GDM1 (cell line): Measurements from ENCODE around the gene LRRC55.

Experiments
- DNase-seq: peaks from one replicate; lab custom pipeline; 2025; lab: John Stamatoyannopoulos, UW

The LRRC55 gene, protein sequence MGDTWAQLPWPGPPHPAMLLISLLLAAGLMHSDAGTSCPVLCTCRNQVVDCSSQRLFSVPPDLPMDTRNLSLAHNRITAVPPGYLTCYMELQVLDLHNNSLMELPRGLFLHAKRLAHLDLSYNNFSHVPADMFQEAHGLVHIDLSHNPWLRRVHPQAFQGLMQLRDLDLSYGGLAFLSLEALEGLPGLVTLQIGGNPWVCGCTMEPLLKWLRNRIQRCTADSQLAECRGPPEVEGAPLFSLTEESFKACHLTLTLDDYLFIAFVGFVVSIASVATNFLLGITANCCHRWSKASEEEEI

GRCh38 chr11:57181678-57182305, at the start of gene LRRC55:
TSS of gene LRRC55 (plus strand) at chr11:57181953. CDS start at chr11:57182023, 70 bp downstream.
- DNase-seq: no peak

- no peak for DNase-seq
Observed at GRCh38 chr11:57133366-57134038, 48.3 kb upstream of the LRRC55 start.

DNA sequence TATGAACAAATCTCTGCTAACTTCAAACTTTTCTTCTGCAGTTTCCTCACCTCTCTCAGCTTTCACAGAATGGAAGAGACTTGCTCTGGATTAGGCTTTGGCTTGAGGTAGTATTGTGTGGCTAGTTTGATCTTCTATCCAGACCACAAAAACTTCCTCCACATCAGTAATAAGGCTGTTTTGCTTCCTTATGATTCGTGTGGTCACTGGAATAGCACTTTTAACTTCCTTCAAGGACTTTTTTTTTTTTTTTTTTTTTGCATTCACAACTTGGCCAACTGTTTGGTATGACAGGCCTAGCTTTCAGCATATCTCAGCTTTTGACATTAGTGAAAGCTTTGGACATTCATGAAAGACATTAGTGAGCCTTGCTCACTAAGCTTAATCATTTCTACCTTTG, 47.5 kb upstream of the LRRC55 start:
- DNase-seq: no peak

GRCh38 chr11:57135020-57135751, 46.6 kb upstream of the LRRC55 start:
- no peak for DNase-seq

DNA sequence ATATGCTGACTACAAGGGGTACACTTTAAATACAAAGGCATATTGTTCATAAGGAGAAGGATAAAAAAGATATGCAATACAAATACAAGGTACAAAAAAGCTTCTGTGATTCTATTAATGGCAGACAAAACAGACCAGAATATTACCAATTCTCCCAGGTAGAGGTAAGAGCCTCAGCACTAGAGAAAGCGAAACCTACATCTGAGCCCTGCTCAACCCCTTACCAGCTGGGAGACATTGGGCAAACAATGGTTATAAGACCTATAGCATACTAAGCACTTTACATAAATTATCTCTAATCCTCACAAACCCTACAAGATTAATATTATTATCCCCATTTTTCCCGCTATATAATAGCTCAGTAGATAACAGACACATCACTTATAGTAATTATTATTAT, 41.2 kb upstream of the LRRC55 start:
- DNase-seq: no peak

- DNase-seq: no peak
Observed at GRCh38 chr11:57143459-57143858, 38.3 kb upstream of the LRRC55 start.

DNA sequence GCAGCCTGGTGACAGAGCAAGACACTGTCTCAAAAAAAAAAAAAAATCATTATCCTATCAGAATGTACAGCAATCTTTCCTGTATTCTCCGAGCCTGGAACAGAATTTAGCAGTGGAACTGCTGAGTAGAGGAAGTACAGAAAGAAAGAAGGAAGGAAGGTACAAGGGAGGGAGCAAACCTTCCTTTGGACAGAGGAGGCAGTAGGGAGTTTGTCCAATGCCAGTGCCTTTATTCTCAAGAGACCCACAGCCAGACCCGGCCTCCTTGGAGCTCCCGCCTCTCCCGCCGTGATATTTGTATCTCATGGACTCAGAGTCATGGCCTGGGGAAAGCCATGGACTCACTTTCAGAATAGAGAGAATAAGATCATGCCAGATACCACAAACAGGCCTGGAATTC, 37.7 kb upstream of the LRRC55 start:
- no peak for DNase-seq

- no peak for DNase-seq
Observed at GRCh38 chr11:57144531-57145320, 37.0 kb upstream of the LRRC55 start.

DNA sequence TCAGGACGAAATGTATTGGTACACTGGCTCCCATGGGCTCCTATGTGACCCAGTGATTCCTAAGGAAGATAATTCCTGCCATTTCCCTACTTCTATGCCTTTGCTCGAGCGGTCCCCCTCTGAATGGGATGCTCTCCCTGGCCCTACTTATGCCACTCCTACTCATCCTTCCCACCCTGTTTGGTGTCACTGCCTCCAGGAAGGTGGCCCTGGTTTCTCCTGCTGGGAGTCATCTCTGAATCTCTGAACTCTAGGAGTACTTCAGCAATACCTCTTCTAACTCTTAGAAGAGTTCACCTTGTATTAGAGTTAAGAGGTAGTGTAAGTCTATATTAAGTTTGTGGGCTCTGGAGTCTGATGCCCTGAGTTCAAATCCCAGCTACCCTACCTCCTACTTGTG, 35.5 kb upstream of the LRRC55 start:
- no peak for DNase-seq

- no peak for DNase-seq
Observed at GRCh38 chr11:57148621-57149020, 33.1 kb upstream of the LRRC55 start.

GRCh38 chr11:57150454-57150917, 31.3 kb upstream of the LRRC55 start:
- DNase-seq: no peak

DNA sequence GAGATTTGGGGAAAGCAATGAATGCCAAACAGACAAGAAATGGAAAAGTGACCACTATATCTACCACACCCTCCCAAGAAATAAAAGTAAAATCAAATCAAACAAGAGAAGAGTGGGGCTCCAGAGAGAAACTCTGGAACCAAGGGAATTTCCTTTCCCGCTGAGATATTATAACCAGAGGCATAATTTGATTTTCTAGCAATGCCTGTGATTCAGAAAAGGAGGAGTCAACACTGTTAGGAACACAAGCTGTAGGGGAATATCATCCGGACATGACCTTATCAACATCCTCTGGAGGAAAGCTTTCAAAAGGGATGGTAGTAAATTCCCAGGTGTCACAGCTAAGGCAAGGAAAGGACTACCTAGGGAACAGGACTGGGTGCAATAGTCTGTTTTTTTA, 29.6 kb upstream of the LRRC55 start:
- DNase-seq: no peak

DNA sequence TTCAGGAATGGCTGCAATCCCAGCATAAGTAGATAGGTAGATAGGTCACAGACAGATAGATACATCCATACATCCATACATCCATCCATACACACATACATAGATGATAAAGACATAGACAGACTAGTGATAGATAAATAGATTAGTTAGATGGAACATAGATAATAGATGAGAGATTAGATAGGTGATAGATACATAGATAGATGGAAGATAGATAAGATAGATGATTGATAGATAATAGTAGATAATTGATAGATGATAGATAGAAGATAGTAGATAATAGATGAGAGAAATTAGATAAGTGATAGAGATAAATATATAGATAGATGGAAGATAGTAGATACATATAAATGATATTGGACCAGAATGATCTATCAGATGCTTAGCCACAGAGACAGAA, 28.3 kb upstream of the LRRC55 start:
- no peak for DNase-seq

- DNase-seq: no peak
Observed at GRCh38 chr11:57154739-57155138, 27.0 kb upstream of the LRRC55 start.

DNA sequence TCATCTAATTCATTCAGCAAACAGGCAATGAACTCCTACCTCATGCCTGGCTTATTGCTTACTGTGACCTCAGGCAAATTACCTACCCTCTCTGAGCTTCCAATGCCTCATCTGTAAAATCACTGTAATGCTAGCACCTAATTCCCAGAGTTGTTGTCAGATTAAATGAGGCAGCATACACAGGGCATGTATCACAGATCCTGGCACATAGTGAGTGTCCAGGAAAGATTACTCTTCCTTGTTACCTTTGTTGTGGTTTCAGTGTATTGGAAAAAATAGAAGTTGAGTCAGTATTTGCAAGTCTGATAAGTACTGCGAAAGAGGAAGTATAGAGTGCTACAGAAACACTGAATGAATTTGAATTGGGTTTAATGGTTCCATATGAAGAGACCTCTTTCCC, 26.4 kb upstream of the LRRC55 start:
- DNase-seq: no peak

DNA sequence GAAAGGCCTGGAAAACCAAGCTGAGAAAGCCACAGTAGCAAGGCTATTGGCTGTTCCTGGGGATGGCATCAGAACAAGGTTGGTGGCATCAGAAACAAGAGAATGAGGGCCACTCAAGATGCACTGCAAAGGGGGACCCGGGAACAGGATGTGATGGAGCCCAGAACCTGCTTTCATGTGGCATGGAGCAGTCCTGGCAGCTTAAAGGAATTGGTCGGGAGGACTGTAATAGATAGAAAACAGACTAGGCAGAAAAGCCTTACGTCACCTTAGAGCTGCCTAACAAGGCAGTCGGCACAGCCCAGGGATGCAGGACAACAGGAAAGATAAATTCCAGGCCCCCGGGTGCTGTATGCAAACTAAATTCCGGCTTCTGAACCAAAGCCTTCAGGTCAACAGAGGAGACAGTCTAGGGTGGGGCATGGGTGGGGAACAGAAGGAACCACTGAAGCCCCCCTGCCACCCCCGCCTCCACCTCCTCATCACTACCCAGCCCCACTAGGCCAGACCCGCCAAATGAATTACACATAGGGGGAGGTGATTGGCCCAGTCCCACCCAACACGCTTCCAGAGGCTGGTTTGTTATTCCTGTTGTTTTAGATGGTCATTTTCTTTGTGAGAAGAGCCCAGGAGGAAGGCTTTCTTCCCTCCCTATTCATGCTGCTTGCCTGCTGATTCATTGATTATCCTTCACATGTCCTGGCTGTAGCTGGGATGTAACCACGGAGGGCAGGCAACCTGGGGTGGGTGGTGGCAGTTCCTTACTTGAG, 25.7 kb upstream of the LRRC55 start:
- no peak for DNase-seq

DNA sequence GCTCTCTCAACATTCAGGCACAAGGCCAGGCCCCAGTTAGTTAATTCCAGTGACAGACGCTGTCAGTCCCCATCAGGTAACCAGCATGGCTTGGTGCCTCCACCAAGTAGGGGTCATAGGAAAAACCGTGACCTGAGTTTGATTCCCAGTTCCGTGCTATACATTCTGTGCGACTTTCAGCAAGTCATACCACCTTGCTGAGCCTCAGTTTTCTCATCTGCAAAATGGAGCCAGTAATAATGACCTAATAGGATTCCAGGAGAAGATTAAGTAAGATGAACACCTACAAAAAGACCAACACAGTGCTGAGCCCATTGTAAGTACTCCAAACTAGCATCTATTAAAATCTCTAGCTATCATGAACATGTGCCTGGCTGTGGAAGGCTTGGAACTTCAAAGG, 24.8 kb upstream of the LRRC55 start:
- DNase-seq: no peak

DNA sequence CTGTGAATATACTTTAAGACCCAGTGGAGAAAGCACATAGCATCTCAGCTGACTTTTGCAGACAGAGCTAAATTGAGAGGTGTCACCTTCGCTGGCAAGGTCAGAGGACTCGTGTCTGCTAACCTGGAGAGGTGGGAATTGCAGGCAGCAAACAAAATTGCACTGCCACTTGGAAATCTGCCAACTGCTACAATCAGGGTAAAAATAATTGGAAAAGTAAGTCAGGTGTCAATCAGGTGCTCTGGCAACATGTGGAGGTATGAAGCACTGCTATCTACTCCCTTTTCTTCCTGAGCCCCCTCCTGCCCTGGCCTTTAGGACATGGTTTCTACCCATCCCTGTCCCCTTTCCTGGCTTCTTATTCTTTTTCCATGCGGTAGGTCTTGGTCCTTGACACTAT, 24.1 kb upstream of the LRRC55 start:
- no peak for DNase-seq

GRCh38 chr11:57158180-57158579, 23.6 kb upstream of the LRRC55 start:
- no peak for DNase-seq

GRCh38 chr11:57158599-57158998, 23.2 kb upstream of the LRRC55 start:
- no peak for DNase-seq

GRCh38 chr11:57160665-57161064, 21.1 kb upstream of the LRRC55 start:
- DNase-seq: no peak
